GM21528 (cell line): Measurements from ENCODE around the gene CTNNA2.
"Not testable (repeated sequence)": the region's sequence is repeated elsewhere in the genome, so short reads cannot be mapped to it uniquely, and the experiment has no call there.

Source experiments
- ATAC-seq: cut with Tn5 transposase; IDR thresholded peaks from one replicate; pipeline ENCODE4 v1.9.1; 2021; ENCODE audit warnings: mild to moderate bottlenecking, moderate library complexity; ENCODE audit not compliant: unreplicated experiment, low FRiP score

Gene CTNNA2

GRCh38 chr2:80120866-80121265, 608.0 kb downstream of the CTNNA2 start:
- no peak for ATAC-seq

GRCh38 chr2:80122675-80123074, 609.8 kb downstream of the CTNNA2 start:
- no peak for ATAC-seq

- no peak for ATAC-seq
Measured at GRCh38 chr2:80126596-80127189, 613.8 kb downstream of the CTNNA2 start.

GRCh38 chr2:80128080-80128479, 615.2 kb downstream of the CTNNA2 start:
- no peak for ATAC-seq

GRCh38 chr2:80132281-80132680, 619.4 kb downstream of the CTNNA2 start:
- ATAC-seq, result no peak

- ATAC-seq, result no peak
Measured at GRCh38 chr2:80135001-80135400, 622.1 kb downstream of the CTNNA2 start.

- ATAC-seq, result no peak
Measured at GRCh38 chr2:80136338-80136737, 623.5 kb downstream of the CTNNA2 start.

GRCh38 chr2:80139001-80139400, 626.1 kb downstream of the CTNNA2 start:
- ATAC-seq, result no peak

- no peak for ATAC-seq
Measured at GRCh38 chr2:80141007-80141726, 628.3 kb downstream of the CTNNA2 start.

- no peak for ATAC-seq
Measured at GRCh38 chr2:80145499-80145898, 632.6 kb downstream of the CTNNA2 start.

- not testable (repeated sequence) for ATAC-seq
Measured at GRCh38 chr2:80146757-80147156, 633.9 kb downstream of the CTNNA2 start.

- ATAC-seq, result no peak
Measured at GRCh38 chr2:80147690-80148089, 634.8 kb downstream of the CTNNA2 start.

GRCh38 chr2:80148906-80149305, 636.1 kb downstream of the CTNNA2 start:
- ATAC-seq, result no peak

- no peak for ATAC-seq
Measured at GRCh38 chr2:80149991-80150390, 637.1 kb downstream of the CTNNA2 start.

- ATAC-seq, result no peak
Measured at GRCh38 chr2:80151248-80151647, 638.4 kb downstream of the CTNNA2 start.

- no peak for ATAC-seq
Measured at GRCh38 chr2:80151651-80152050, 638.8 kb downstream of the CTNNA2 start.

- no peak for ATAC-seq
Measured at GRCh38 chr2:80153151-80153550, 640.3 kb downstream of the CTNNA2 start.

GRCh38 chr2:80153768-80154167, 640.9 kb downstream of the CTNNA2 start:
- ATAC-seq, result no peak

- no peak for ATAC-seq
Measured at GRCh38 chr2:80154231-80154915, 641.5 kb downstream of the CTNNA2 start.

GRCh38 chr2:80164375-80164774, 651.5 kb downstream of the CTNNA2 start:
- no peak for ATAC-seq

- no peak for ATAC-seq
Measured at GRCh38 chr2:80166483-80167171, 653.8 kb downstream of the CTNNA2 start.
